ENCODE data around the gene TCF3. TPM values are rescaled to one million over a fixed set of nuclear protein-coding genes. Genes with fewer than 3 reads are reported as not detected.

Gene TCF3
- total and polyA plus RNA-seq, 2 of the 8 experiments (the other 6 are each of a cell fraction or from before 2014, with no cell fraction given): 241 to 348 TPM

DNA sequence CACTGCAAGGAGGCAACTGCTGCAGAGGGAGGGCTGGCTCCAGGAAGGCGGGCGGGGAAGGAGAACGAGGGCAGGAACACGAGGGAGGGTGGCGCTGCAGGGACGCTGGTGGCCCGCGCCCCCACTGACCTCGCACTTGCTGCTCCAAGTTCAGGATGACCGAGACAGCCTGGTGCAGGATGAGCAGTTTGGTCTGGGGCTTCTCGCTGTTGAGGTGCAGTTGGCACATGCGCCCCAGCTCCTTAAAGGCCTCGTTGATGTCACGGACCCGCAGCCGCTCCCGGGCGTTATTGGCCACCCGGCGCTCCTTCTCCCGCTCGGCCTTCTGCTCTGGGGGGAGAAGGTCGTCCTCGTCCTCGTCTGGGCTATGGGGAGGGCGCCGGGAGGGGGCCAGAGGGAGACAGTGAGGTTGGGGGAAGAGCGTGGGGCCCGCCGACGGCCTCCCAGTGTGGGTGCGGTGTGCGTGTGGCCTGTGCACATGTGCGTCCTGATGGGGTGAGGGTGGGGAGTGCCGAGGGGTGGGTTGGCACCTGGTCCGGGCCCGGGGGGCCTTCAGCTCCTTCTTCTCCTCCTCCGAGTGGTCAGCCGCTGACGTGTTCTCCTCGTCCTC, 37.2 kb downstream of the TCF3 start:
- H4K5ac ChIP-seq (ENCODE audit: insufficient read length, low read depth, low read length): no peak overlapping the region
- H3K4me2 ChIP-seq (ENCODE audit: insufficient read depth in 1 of 2, low read depth in 2 of 2, low read length in 2 of 2): no peak overlapping the region
- H3K4ac ChIP-seq (replicated peaks; ENCODE audit: insufficient read length, low read depth, low read length): no peak overlapping the region
- H2BK20ac ChIP-seq (ENCODE audit: low read length): no peak overlapping the region
- no peak overlapping the region for H3K4me3 ChIP-seq (ENCODE audit: extremely low read depth in 1 of 4, insufficient read depth in 2 of 4, low read depth in 3 of 4, low read length in 4 of 4)
- no peak overlapping the region for H2AK5ac ChIP-seq (ENCODE audit: low read depth, low read length)
- no peak overlapping the region for H3K9ac ChIP-seq (replicated peaks in 1 of 4; ENCODE audit: extremely low read depth in 1 of 4, low read depth in 3 of 4, low read length in 3 of 4)
- H3K9me3 ChIP-seq (ENCODE audit: insufficient read depth in 2 of 2, low read depth in 1 of 2, low read length in 1 of 2): no peaks in the 10 kb centered on the region
- H2BK5ac ChIP-seq (ENCODE audit: low read depth, low read length): no peak overlapping the region
- H3K23me2 ChIP-seq (ENCODE audit: low read depth, low read length): no peaks in the 10 kb centered on the region
- DNase-seq (ENCODE audit: low read depth in 1 of 2, low spot score in 2 of 2) (no peak), FAIRE-seq (no peak)
- H3K18ac ChIP-seq (ENCODE audit: extremely low read depth, low read length): no peak overlapping the region
- H3K56ac ChIP-seq (replicated peaks; ENCODE audit: insufficient read length, low read depth, low read length): no peak overlapping the region
- H3K79me1 ChIP-seq (ENCODE audit: low read depth, low read length): peaks cover 3% of the 10 kb centered on the region
- no peak overlapping the region for H4K8ac ChIP-seq (ENCODE audit: extremely low read depth, insufficient read depth, low read length)
- H2BK12ac ChIP-seq (ENCODE audit: low read depth, low read length): no peak overlapping the region
- peaks cover 46 to 81% (median 73%) of the 10 kb centered on the region in 4 experiments for H3K36me3 ChIP-seq (ENCODE audit: control insufficient read depth in 2 of 4, insufficient read depth in 4 of 4, low read length in 3 of 4)
- no peak overlapping the region for H3K14ac ChIP-seq (ENCODE audit: insufficient read length)
- H4K20me1 ChIP-seq (replicated peaks in 1 of 2; ENCODE audit: control insufficient read depth in 1 of 2, insufficient read depth in 2 of 2, low read length in 2 of 2): peaks cover 22 to 35% of the 10 kb centered on the region in 2 experiments
- no peak overlapping the region; the same call in 1 of the 2 replicates for H3K27ac ChIP-seq (ENCODE audit: low read depth, low read length)
- H3K79me2 ChIP-seq (ENCODE audit: control insufficient read depth in 1 of 2, insufficient read depth in 2 of 2, low read length in 2 of 2): peaks cover 0 to 2% of the 10 kb centered on the region in 2 experiments; a peak in 1 of 4 replicates
- no peak overlapping the region for H3K23ac ChIP-seq (ENCODE audit: insufficient read length)
- peaks cover 0 to 2% (median 0%) of the 10 kb centered on the region in 4 experiments; a peak in 1 of 7 replicates for H3K4me1 ChIP-seq (replicated peaks in 1 of 4; ENCODE audit: control insufficient read depth in 3 of 4, insufficient read depth in 4 of 4, low read length in 3 of 4)
- no peak overlapping the region for H2BK120ac ChIP-seq (replicated peaks; ENCODE audit: low read depth, low read length)
- no peaks in the 10 kb centered on the region for H3K27me3 ChIP-seq (replicated peaks in 1 of 4; ENCODE audit: control insufficient read depth in 3 of 4, extremely low read depth in 1 of 4, insufficient read depth in 3 of 4, low read length in 3 of 4)
- H2AFZ ChIP-seq (ENCODE audit: low read length): no peak overlapping the region
- CTCF ChIA-PET (ENCODE audit: partially characterized antibody): interaction anchor here (0.6 to 1.3 kb wide), 3 partner anchors 10 to 66 kb away, joined by 3 to 6 read pairs (median 3); no protein-coding TSS in a partner anchor
- H4K91ac ChIP-seq (replicated peaks; ENCODE audit: insufficient read length, low read length): no peak overlapping the region
- POLR2A ChIA-PET (ENCODE audit: partially characterized antibody): interaction anchor here (0.8 to 4.8 kb wide), 4 partner anchors 8 to 35 kb away, joined by 3 to 26 read pairs (median 3); partner anchors contain the start of gene UQCR11
- H2BK15ac ChIP-seq (ENCODE audit: low read length): no peak overlapping the region
- 87% methylated on average over 27 of the region's 41 CpGs; no CpG with 5 or more reads in 1 of the 2 experiments for WGBS, 2 experiments (ENCODE audit: extremely low coverage in 1 of 2, insufficient coverage in 1 of 2, insufficient read length in 1 of 2, insufficient replicate concordance in 2 of 2, low coverage in 1 of 2, low lambda C conversion rate in 2 of 2, missing lambda C conversion rate in 1 of 2)
- no peak for TF ChIP-seq EP300 (IDR thresholded peaks at IDR 0.05; ENCODE audit: borderline replicate concordance in 1 of 2, low read depth in 2 of 2, low read length in 2 of 2)
- TF ChIP-seq CREB1 (IDR thresholded peaks at IDR 0.05): no peak
- TF ChIP-seq POLR2A (IDR thresholded peaks at IDR 0.05; ENCODE audit: control extremely low read depth in 1 of 2, low read depth in 2 of 2, low read length in 2 of 2): no peak
- TF ChIP-seq RNF2 (IDR thresholded peaks at IDR 0.05; ENCODE audit: borderline replicate concordance, low read depth, low read length, missing control alignments, poor library complexity, severe bottlenecking): no peak
- no peak for TF ChIP-seq SRF (IDR thresholded peaks at IDR 0.05; ENCODE audit: low read depth, low read length)
- no peak for TF ChIP-seq MAFK (IDR thresholded peaks at IDR 0.05; ENCODE audit: low read depth, low read length)
- TF ChIP-seq RBBP5 (IDR thresholded peaks at IDR 0.05; ENCODE audit: borderline replicate concordance, low read depth, low read length): no peak
- TF ChIP-seq EZH2 (IDR thresholded peaks at IDR 0.05; ENCODE audit: low read depth, low read length, severe bottlenecking): no peak
- TF ChIP-seq GTF2F1 (IDR thresholded peaks at IDR 0.05; ENCODE audit: borderline replicate concordance, low read depth, low read length): no peak
- no peak for TF ChIP-seq SUZ12 (IDR thresholded peaks at IDR 0.05; ENCODE audit: low read length)
- TF ChIP-seq TAF1 (IDR thresholded peaks at IDR 0.05; ENCODE audit: low read depth, low read length): no peak
- TF ChIP-seq RXRA (IDR thresholded peaks at IDR 0.05; ENCODE audit: insufficient read depth, low read depth, low read length): no peak

Measured in H1 (cell line).